RWPE1 (cell line): ENCODE data around the gene DOCK4.

Experiments
- CTCF ChIA-PET: fragments of 350-600 bp; sonication (Branson Sonifier 250); formaldehyde crosslinking; extraction: SDS; loops from one replicate; lab custom pipeline; 2021; lab: Yijun Ruan, JAX
- POLR2A ChIA-PET: fragments of 400-600 bp; formaldehyde crosslinking; extraction: SDS; loops from one replicate; lab custom pipeline; 2020; ENCODE audit warnings: antibody characterized with exemption; ENCODE audit not compliant: low non-redundant PET; lab: Yijun Ruan, JAX
- DNase-seq: peaks from one replicate; pipeline ENCODE4 v3.0.0; 2012; ENCODE audit warnings: low spot score
- H3K27ac ChIP-seq: fragments of 450-650 bp; 2 replicates; pipeline ENCODE4 v1.5.1; 2017
- CTCF ChIP-seq: fragments of 450-650 bp; conservative IDR thresholded peaks from 2 replicates; pipeline ENCODE4 v1.5.1; 2017; ENCODE audit warnings: low read depth, mild to moderate bottlenecking

Gene DOCK4

GRCh38 chr7:111893190-111893589, 313.0 kb downstream of the DOCK4 start:
- POLR2A ChIA-PET = no interaction called here

GRCh38 chr7:111892588-111892987, 313.6 kb downstream of the DOCK4 start:
- DNase-seq = no peak
- POLR2A ChIA-PET = no interaction called here
- TF ChIP-seq CTCF = no peak
- H3K27ac ChIP-seq = no peak overlapping the region
- CTCF ChIA-PET = interaction anchor here (0.6 kb wide), 1 partner anchor 462 kb away, joined by 5 read pairs; no protein-coding TSS in a partner anchor

More at GRCh38 chr7:111893190-111893589, 313.0 kb downstream of the DOCK4 start:
- DNase-seq = no peak
- no peak overlapping the region for H3K27ac ChIP-seq
- TF ChIP-seq CTCF = no peak
- CTCF ChIA-PET = interaction anchor here (0.6 kb wide), 3 partner anchors 312 to 613 kb away, joined by 3 to 5 read pairs (median 3); no protein-coding TSS in a partner anchor

- H3K27ac ChIP-seq = no peak overlapping the region
- TF ChIP-seq CTCF = no peak
- no peak for DNase-seq
- POLR2A ChIA-PET = no interaction called here
- CTCF ChIA-PET = no interaction called here
These were observed 318.5 kb downstream of the DOCK4 start for GRCh38 chr7:111887734-111888133.

- CTCF ChIA-PET = no interaction called here
- H3K27ac ChIP-seq = no peak overlapping the region
- no peak for DNase-seq
- POLR2A ChIA-PET = no interaction called here
- TF ChIP-seq CTCF = no peak
These were observed 320.0 kb downstream of the DOCK4 start for GRCh38 chr7:111886233-111886632.

GRCh38 chr7:111883241-111883640, 323.0 kb downstream of the DOCK4 start:
- ChIA-PET POLR2A (no interaction called here), CTCF (no interaction called here)
- no peak for TF ChIP-seq CTCF
- no peak overlapping the region for H3K27ac ChIP-seq
- DNase-seq = no peak

GRCh38 chr7:111878785-111879184, 327.4 kb downstream of the DOCK4 start:
- H3K27ac ChIP-seq = no peak overlapping the region
- CTCF ChIA-PET = no interaction called here
- DNase-seq = no peak
- POLR2A ChIA-PET = no interaction called here
- no peak for TF ChIP-seq CTCF
